A549 treated with AZD2906 at 1 μM for 4 hours (cell line): Measurements from ENCODE around the gene DHRS4L2. TPM values are rescaled to one million over a fixed set of nuclear protein-coding genes. Genes with fewer than 3 reads are reported as not detected.

ENCODE experiments used
- total RNA-seq: library from RNA; stranded (reverse); fragments of 200-300 nt; extraction: Qiagen RNA extraction; gene quantifications from 5 replicates; pipeline ENCODE4 v1.2.3, GENCODE V29; 2022

The DHRS4L2 gene
- 23.3 to 33.2 TPM (median 30.8 TPM) in 5 replicates for total RNA-seq

GRCh38 chr14:23988607-23989363 lies at the start of gene DHRS4L2:
Gene DHRS4L2, plus strand, starts transcription at chr14:23988929. Its CDS starts 19 bp downstream, at chr14:23988948.

GRCh38 chr14:23953464-23954278 lies 35.1 kb upstream of the DHRS4L2 start, which contains the start of gene DHRS4:
Gene DHRS4, plus strand, starts transcription at chr14:23953770. Its CDS starts 19 bp downstream, at chr14:23953789.

DNA sequence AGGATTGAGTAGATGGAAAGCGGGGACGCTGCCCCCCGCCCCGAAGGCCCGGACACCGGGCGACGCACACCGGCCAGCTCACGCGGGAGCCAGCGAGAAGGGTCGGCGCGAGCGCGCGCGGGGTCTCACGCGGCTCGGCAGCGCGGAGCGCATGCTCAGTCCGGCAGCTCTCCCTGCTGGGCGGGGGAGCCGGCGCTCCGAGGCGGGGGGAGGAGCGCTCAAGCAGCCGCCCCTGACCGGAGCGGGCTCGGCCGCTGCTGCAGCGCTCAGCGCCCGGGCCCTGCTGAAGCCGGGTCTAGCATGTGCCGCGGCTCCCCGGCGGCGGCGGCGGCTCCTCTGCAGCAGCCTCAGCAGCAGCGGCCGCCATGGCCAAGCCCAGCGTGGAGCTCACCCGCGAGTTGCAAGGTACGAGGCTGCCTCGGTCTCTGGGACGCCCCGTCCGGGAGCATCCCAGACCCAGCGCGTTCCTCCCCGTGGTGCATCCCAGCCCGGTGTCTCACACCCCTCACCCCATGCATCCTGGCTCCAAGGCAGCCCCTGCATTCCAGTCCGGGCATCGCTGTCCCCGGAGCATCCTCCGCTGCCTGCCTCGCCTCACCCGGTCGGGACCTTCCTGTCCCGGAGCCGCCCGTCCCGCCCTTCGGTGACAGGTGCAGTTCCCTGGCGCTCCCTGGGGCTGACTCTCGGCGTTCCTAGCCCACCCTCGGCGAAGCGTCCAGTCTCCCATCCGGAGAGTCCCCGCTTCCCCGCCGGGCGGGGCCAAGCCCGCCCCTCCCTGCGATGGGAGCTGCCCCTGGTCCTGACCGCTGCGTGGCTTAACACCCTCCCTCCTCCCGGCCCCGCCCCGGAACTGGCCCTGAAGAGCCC lies 63.3 kb downstream of the DHRS4L2 start, which contains the start of gene CARMIL3:
Gene CARMIL3, plus strand, starts transcription at position 221 of the 867 bp plus-strand sequence. Its CDS starts 145 bp downstream, at position 366.

Other genes starting within 250 kb of the DHRS4L2 start
- gene DHRS4, start 35.2 kb upstream of the DHRS4L2 start, total RNA-seq: 45.3 to 49.8 TPM (median 47.9 TPM) in 5 replicates
- 0.48 to 0.59 TPM (median 0.49 TPM) in 5 replicates for gene CARMIL3, start 63.1 kb downstream of the DHRS4L2 start, total RNA-seq
- 0.05 to 0.12 TPM (median 0.06 TPM) in 4 of 5 replicates, not detected in the other for gene CPNE6, start 82.6 kb downstream of the DHRS4L2 start, total RNA-seq
- 17.2 to 22.3 TPM (median 20.2 TPM) in 5 replicates for gene PCK2, start 105.4 kb downstream of the DHRS4L2 start, total RNA-seq
- gene DCAF11, start 125.8 kb downstream of the DHRS4L2 start, total RNA-seq: 20.3 to 26.4 TPM (median 20.7 TPM) in 5 replicates
- gene NRL, start 126.0 kb downstream of the DHRS4L2 start, total RNA-seq: 0.74 to 1.1 TPM (median 0.98 TPM) in 5 replicates
- 0.10 to 0.13 TPM in 2 of 5 replicates, not detected in the others for gene FITM1, start 141.7 kb downstream of the DHRS4L2 start, total RNA-seq
- 158 to 182 TPM (median 161 TPM) in 5 replicates for gene PSME1, start 147.3 kb downstream of the DHRS4L2 start, total RNA-seq
- gene EMC9, start 152.7 kb downstream of the DHRS4L2 start, total RNA-seq: 46.5 to 62.7 TPM (median 58.0 TPM) in 5 replicates
- gene PSME2, start 157.7 kb downstream of the DHRS4L2 start, total RNA-seq: 150 to 197 TPM (median 159 TPM) in 5 replicates
- gene RNF31, start 158.6 kb downstream of the DHRS4L2 start, total RNA-seq: 20.3 to 33.7 TPM (median 32.3 TPM) in 5 replicates
- 15.6 to 20.2 TPM (median 16.5 TPM) in 5 replicates for gene IRF9, start 172.3 kb downstream of the DHRS4L2 start, total RNA-seq
- 2.7 to 5.3 TPM (median 3.3 TPM) in 5 replicates for gene REC8, start 183.2 kb downstream of the DHRS4L2 start, total RNA-seq
- 75.4 to 87.1 TPM (median 80.0 TPM) in 5 replicates for gene IPO4, start 199.9 kb downstream of the DHRS4L2 start, total RNA-seq
- gene TM9SF1, start 206.5 kb downstream of the DHRS4L2 start, total RNA-seq: 60.6 to 69.9 TPM (median 64.6 TPM) in 5 replicates
- gene TSSK4, start 216.8 kb downstream of the DHRS4L2 start, total RNA-seq: not detected in 5 replicates
- gene CHMP4A, start 224.6 kb downstream of the DHRS4L2 start, total RNA-seq: 78.2 to 100.0 TPM (median 79.3 TPM) in 5 replicates
- gene MDP1, start 227.1 kb downstream of the DHRS4L2 start, total RNA-seq: 28.9 to 33.7 TPM (median 31.1 TPM) in 5 replicates
- 433 to 471 TPM (median 446 TPM) in 5 replicates for gene NEDD8, start 243.4 kb downstream of the DHRS4L2 start, total RNA-seq
- gene GMPR2, start 244.0 kb downstream of the DHRS4L2 start, total RNA-seq: 53.0 to 66.2 TPM (median 54.3 TPM) in 5 replicates